ENCODE data around the gene ITIH4.

Gene ITIH4

GRCh38 chr3:52798978-52799476 lies 31.4 kb downstream of the ITIH4 start:
- Histone ChIP-seq H3K36me3 (no peaks in the 10 kb centered on the region), H3K9me3 (no peaks in the 10 kb centered on the region), H3K4me1 (ENCODE audit: control insufficient read depth in 1 of 2, insufficient read depth in 1 of 2, low read depth in 1 of 2, low read length in 1 of 2) (no peaks in the 10 kb centered on the region), H3K27ac (no peak overlapping the region), H3K4me3 (ENCODE audit: low read depth in 1 of 2, low read length in 1 of 2) (no peak overlapping the region), H3K27me3 (no peaks in the 10 kb centered on the region)
- TF ChIP-seq, protein P1, sequence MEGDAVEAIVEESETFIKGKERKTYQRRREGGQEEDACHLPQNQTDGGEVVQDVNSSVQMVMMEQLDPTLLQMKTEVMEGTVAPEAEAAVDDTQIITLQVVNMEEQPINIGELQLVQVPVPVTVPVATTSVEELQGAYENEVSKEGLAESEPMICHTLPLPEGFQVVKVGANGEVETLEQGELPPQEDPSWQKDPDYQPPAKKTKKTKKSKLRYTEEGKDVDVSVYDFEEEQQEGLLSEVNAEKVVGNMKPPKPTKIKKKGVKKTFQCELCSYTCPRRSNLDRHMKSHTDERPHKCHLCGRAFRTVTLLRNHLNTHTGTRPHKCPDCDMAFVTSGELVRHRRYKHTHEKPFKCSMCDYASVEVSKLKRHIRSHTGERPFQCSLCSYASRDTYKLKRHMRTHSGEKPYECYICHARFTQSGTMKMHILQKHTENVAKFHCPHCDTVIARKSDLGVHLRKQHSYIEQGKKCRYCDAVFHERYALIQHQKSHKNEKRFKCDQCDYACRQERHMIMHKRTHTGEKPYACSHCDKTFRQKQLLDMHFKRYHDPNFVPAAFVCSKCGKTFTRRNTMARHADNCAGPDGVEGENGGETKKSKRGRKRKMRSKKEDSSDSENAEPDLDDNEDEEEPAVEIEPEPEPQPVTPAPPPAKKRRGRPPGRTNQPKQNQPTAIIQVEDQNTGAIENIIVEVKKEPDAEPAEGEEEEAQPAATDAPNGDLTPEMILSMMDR (IDR thresholded peaks at IDR 0.05) = no peak

DNA sequence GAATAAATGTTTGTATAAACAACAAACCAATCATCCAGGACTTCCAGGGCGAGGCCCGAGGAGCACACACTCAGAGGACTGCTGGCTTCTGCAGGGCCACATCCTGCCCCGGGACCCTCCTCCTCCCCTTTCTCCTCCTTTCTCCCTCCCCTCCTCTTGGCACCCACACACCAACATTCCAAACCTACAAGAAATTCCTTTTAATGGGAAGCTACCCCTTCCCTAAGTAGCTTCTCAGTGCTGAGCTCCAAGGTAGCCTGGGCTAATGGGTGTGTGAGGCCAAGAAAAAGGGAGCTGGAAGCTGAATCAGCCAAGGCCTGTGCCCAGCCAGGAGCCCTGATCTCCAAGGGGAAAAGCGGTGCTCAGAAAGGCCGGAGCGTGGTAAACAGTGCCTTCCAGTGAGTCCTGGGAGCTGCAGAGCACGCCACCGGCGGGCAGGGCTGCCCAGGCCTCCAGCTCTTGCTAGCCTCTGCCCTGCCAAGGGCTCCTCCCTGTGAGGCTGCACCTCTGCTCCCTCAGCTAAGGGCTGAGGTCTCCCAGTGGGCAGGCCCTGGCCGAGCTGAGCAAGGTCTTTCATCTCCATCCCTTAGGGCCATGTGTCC lies 32.0 kb downstream of the ITIH4 start:
- no peak overlapping the region for H3K4me3 ChIP-seq (ENCODE audit: low read depth in 1 of 2, low read length in 1 of 2)
- no peak overlapping the region for H3K27ac ChIP-seq
- no peaks in the 10 kb centered on the region for H3K36me3 ChIP-seq
- no peaks in the 10 kb centered on the region for H3K9me3 ChIP-seq
- no peaks in the 10 kb centered on the region for H3K27me3 ChIP-seq
- H3K4me1 ChIP-seq (ENCODE audit: control insufficient read depth in 1 of 2, insufficient read depth in 1 of 2, low read depth in 1 of 2, low read length in 1 of 2) = no peaks in the 10 kb centered on the region
- TF ChIP-seq, protein P1 (IDR thresholded peaks at IDR 0.05) = no peak

GRCh38 chr3:52796411-52796810 lies 34.1 kb downstream of the ITIH4 start:
- Histone ChIP-seq H3K4me3 (ENCODE audit: low read depth in 1 of 2, low read length in 1 of 2) (no peak overlapping the region), H3K27me3 (no peaks in the 10 kb centered on the region), H3K9me3 (no peaks in the 10 kb centered on the region), H3K4me1 (ENCODE audit: control insufficient read depth in 1 of 2, insufficient read depth in 1 of 2, low read depth in 1 of 2, low read length in 1 of 2) (no peaks in the 10 kb centered on the region), H3K36me3 (no peaks in the 10 kb centered on the region), H3K27ac (no peak overlapping the region)
- TF ChIP-seq, protein P1 (IDR thresholded peaks at IDR 0.05) = no peak

GRCh38 chr3:52795298-52795900 lies 35.1 kb downstream of the ITIH4 start:
- no peaks in the 10 kb centered on the region for H3K27me3 ChIP-seq
- H3K36me3 ChIP-seq = no peaks in the 10 kb centered on the region
- TF ChIP-seq, protein P1 (IDR thresholded peaks at IDR 0.05) = no peak

DNA sequence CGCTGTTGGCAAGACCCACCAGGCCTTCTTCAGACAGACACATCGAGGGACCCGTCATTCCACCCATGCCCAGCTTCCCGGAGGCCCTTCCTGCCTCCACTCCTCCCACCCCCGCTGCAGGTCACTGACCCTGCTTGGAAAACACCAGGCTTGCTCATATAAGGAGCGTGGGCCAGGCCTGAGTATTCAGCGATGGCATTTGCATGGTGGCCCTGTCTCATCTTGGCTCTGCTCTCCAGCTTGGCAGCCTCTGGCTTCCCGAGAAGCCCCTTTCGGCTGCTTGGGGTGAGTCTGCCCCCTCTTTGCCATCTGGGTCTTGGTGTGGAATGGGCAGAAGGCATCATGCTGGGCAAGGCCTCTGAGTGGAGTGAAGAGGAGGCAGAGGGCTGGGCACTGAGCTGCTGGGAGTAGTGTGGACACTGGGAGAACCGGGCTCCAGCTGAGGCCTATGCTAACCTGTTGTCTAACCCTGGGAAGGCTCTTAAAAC lies 35.8 kb downstream of the ITIH4 start, which contains the start of gene ITIH3:
TSS of gene ITIH3 (plus strand) at position 185 of the 488 bp plus-strand sequence. CDS start at position 193, 8 bp downstream.
- Histone ChIP-seq H3K9me3 (no peaks in the 10 kb centered on the region), H3K36me3 (no peaks in the 10 kb centered on the region), H3K4me1 (ENCODE audit: control insufficient read depth in 1 of 2, insufficient read depth in 1 of 2, low read depth in 1 of 2, low read length in 1 of 2) (no peaks in the 10 kb centered on the region), H3K27me3 (no peaks in the 10 kb centered on the region), H3K4me3 (ENCODE audit: low read depth in 1 of 2, low read length in 1 of 2) (no peak within 1 kb of the TSS), H3K27ac (no peak within 1 kb of the TSS)
- TF ChIP-seq, protein P1 (IDR thresholded peaks at IDR 0.05) = no peak

More at GRCh38 chr3:52795298-52795900, 35.1 kb downstream of the ITIH4 start:
- Histone ChIP-seq H3K4me3 (ENCODE audit: low read depth in 1 of 2, low read length in 1 of 2) (no peak overlapping the region), H3K4me1 (ENCODE audit: control insufficient read depth in 1 of 2, insufficient read depth in 1 of 2, low read depth in 1 of 2, low read length in 1 of 2) (no peaks in the 10 kb centered on the region), H3K27ac (no peak overlapping the region), H3K9me3 (no peaks in the 10 kb centered on the region)

Measured in neutrophil (primary cell).